Measurements from ENCODE around the gene CLMN. TPM values are rescaled to one million over a fixed set of nuclear protein-coding genes. Genes with fewer than 3 reads are reported as not detected.
"Not testable (repeated sequence)": the region's sequence is repeated elsewhere in the genome, so short reads cannot be mapped to it uniquely, and the experiment has no call there.

Gene CLMN
- total RNA-seq, 1 donor from 2014 or later: 6.3 TPM

DNA sequence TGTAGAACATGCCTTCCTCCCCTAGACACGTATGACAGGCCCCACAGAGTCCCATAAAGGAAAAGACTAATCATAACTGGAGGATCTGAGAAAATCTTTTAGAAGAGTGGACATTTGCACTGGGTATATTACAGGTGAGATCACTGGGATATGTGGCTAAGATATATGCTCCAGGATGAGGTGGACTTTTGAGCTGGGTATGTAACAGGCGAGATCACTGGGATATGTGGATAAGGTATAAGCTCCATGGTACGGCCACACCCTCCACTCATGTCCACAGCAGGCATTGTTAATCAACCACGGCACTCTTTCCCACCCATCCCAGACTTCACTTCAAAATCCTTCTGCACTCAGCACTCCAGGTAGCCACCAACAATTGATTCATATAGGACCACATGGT, 34.1 kb downstream of the CLMN start:
- H4K20me1 ChIP-seq (ENCODE audit: low read depth): no peaks in the 10 kb centered on the region
- TF ChIP-seq EZH2 (IDR thresholded peaks at IDR 0.05) (no peak), EZH2phosphoT487 (IDR thresholded peaks at IDR 0.05) (no peak)
- TF ChIP-seq, protein P1, sequence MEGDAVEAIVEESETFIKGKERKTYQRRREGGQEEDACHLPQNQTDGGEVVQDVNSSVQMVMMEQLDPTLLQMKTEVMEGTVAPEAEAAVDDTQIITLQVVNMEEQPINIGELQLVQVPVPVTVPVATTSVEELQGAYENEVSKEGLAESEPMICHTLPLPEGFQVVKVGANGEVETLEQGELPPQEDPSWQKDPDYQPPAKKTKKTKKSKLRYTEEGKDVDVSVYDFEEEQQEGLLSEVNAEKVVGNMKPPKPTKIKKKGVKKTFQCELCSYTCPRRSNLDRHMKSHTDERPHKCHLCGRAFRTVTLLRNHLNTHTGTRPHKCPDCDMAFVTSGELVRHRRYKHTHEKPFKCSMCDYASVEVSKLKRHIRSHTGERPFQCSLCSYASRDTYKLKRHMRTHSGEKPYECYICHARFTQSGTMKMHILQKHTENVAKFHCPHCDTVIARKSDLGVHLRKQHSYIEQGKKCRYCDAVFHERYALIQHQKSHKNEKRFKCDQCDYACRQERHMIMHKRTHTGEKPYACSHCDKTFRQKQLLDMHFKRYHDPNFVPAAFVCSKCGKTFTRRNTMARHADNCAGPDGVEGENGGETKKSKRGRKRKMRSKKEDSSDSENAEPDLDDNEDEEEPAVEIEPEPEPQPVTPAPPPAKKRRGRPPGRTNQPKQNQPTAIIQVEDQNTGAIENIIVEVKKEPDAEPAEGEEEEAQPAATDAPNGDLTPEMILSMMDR (IDR thresholded peaks at IDR 0.05): no peak
- H3K36me3 ChIP-seq: no peaks in the 10 kb centered on the region
- no peak overlapping the region for H3K4me2 ChIP-seq
- no peaks in the 10 kb centered on the region for H3K9me3 ChIP-seq (ENCODE audit: low read depth)
- H3K27ac ChIP-seq: no peak overlapping the region
- Mint-ChIP-seq H3K36me3 (no peaks in the 10 kb centered on the region), H3K27ac (no peak overlapping the region), H3K9me3 (peaks cover 3% of the 10 kb centered on the region), H3K4me3 (no peak overlapping the region), H3K4me1 (peaks cover 22% of the 10 kb centered on the region), H3K27me3 (ENCODE audit: insufficient read depth, low read depth) (peaks cover 5% of the 10 kb centered on the region)
- no peak overlapping the region for H3K4me3 ChIP-seq
- H3F3A ChIP-seq (ENCODE audit: low read depth): no peaks in the 10 kb centered on the region
- H3K9ac ChIP-seq: no peak overlapping the region
- no peak overlapping the region for H2AFZ ChIP-seq (replicated peaks)
- peaks cover 4% of the 10 kb centered on the region for H3K4me1 ChIP-seq
- H3K27me3 ChIP-seq: no peaks in the 10 kb centered on the region
- no peaks in the 10 kb centered on the region for H3K79me2 ChIP-seq (ENCODE audit: low read depth)
- no peak for DNase-seq (ENCODE audit: low spot score)

DNA sequence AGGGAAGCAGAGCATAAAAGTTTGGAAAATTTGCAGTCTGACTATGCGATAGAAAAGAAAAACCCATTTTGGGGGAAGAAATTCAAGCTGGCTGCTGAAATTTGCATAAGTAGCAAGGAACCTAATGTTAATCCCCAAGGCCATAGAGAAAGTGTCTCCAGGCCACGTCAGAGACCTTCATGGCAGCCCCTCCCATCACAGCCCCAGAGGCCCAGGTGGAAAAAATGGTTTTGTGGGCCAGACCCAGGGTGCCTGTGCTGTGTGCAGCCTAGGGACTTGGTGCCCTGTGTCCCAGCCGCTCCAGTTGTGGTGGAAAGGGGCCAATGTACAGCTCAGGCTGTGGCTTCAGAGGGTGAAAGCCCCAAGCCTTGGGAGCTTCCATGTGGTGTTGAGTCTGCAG, 35.9 kb downstream of the CLMN start:
- H3K27ac ChIP-seq; H3K4me1 ChIP-seq; H3K9me3 ChIP-seq (ENCODE audit: low read depth); H3K79me2 ChIP-seq (ENCODE audit: low read depth); H3K4me3 Mint-ChIP-seq; H3K4me3 ChIP-seq; H3F3A ChIP-seq (ENCODE audit: low read depth); H3K9ac ChIP-seq; H3K36me3 Mint-ChIP-seq; H3K36me3 ChIP-seq; H3K27ac Mint-ChIP-seq; DNase-seq (ENCODE audit: low spot score); H4K20me1 ChIP-seq (ENCODE audit: low read depth); H3K4me2 ChIP-seq; H3K27me3 ChIP-seq; H2AFZ ChIP-seq (replicated peaks); H3K9me3 Mint-ChIP-seq; H3K27me3 Mint-ChIP-seq (ENCODE audit: insufficient read depth, low read depth): not testable (repeated sequence)
- H3K4me1 Mint-ChIP-seq: peaks cover 20% of the 10 kb centered on the region

DNA sequence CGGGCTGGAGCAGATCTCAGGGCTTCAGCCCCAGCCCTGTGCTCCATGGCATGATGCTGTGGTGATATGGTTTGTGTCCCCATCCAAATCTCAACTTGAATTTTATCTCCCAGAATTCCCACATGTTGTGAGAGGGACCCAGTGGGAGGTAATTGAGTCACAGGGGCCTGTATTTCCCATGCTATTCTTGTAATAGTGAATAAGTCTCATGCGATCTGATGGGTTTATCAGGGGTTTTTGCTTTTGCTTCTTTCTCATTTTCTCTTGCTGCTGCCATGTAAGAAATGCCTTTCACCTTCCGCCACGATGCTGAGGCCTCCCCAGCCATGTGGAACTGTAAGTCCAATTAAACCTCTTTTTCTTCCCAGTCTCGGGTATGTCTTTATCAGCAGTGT, 36.7 kb downstream of the CLMN start:
- H3K27me3 ChIP-seq; H4K20me1 ChIP-seq (ENCODE audit: low read depth); H3K27me3 Mint-ChIP-seq (ENCODE audit: insufficient read depth, low read depth); H3K36me3 Mint-ChIP-seq; H3K79me2 ChIP-seq (ENCODE audit: low read depth); H2AFZ ChIP-seq (replicated peaks); H3K27ac ChIP-seq; H3K4me3 Mint-ChIP-seq; H3K9me3 Mint-ChIP-seq; H3K4me3 ChIP-seq; DNase-seq (ENCODE audit: low spot score); H3F3A ChIP-seq (ENCODE audit: low read depth); H3K36me3 ChIP-seq; H3K9ac ChIP-seq; H3K4me2 ChIP-seq; H3K27ac Mint-ChIP-seq; H3K9me3 ChIP-seq (ENCODE audit: low read depth); H3K4me1 ChIP-seq: not testable (repeated sequence)
- H3K4me1 Mint-ChIP-seq: peaks cover 20% of the 10 kb centered on the region

DNA sequence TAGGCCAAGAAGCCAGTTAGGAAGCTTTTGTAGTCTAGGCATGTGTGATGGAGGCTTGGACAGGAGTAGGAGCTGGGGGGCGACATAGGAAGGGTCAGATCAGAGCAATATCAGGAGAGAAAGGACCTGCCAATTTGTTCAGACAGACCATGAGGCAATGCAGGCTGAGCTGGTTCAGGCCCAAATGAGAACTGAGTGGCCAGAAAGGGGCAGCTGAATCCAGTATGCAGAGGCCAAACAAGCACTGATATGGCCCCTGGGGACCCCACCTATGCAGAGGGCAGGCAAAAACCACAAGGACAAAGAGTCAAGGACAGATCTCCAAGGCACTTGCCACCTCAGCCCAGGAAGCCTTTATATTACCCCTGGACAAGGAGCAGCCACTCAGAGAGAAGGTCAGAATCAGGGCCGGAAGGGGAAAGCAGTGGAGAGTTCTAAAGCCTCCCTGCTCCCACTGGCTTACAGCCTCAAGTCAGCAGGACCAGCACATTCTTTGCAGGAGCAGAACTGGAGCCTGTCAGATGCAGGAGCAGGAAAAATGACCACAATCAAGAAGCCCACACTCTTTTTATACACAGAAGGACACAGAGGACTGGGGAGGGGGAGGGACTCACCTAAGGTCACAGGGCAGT, 37.2 kb downstream of the CLMN start:
- peaks cover 5% of the 10 kb centered on the region for H3K27me3 Mint-ChIP-seq (ENCODE audit: insufficient read depth, low read depth)
- no peak overlapping the region for H3K27ac ChIP-seq
- H3K36me3 ChIP-seq: no peaks in the 10 kb centered on the region
- TF ChIP-seq, protein P1 (IDR thresholded peaks at IDR 0.05): no peak
- no peak for TF ChIP-seq EZH2phosphoT487 (IDR thresholded peaks at IDR 0.05)
- TF ChIP-seq EZH2 (IDR thresholded peaks at IDR 0.05): no peak
- H3K9me3 Mint-ChIP-seq: peaks cover 10% of the 10 kb centered on the region
- H3K79me2 ChIP-seq (ENCODE audit: low read depth): no peaks in the 10 kb centered on the region
- peaks cover 20% of the 10 kb centered on the region for H3K4me1 Mint-ChIP-seq
- H3K4me1 ChIP-seq: no peaks in the 10 kb centered on the region
- H3F3A ChIP-seq (ENCODE audit: low read depth): no peaks in the 10 kb centered on the region
- no peak overlapping the region for H3K4me3 ChIP-seq
- H3K9ac ChIP-seq: no peak overlapping the region
- H3K9me3 ChIP-seq (ENCODE audit: low read depth): peaks cover 4% of the 10 kb centered on the region
- H3K4me3 Mint-ChIP-seq: no peak overlapping the region
- H2AFZ ChIP-seq (replicated peaks): no peak overlapping the region
- H3K4me2 ChIP-seq: no peak overlapping the region
- H3K36me3 Mint-ChIP-seq: no peaks in the 10 kb centered on the region
- no peaks in the 10 kb centered on the region for H3K27me3 ChIP-seq
- H4K20me1 ChIP-seq (ENCODE audit: low read depth): no peaks in the 10 kb centered on the region
- H3K27ac Mint-ChIP-seq: no peak overlapping the region
- no peak for DNase-seq (ENCODE audit: low spot score)

All from neural progenitor cell (in vitro differentiated cells).